ENCODE results near the gene SSH3. TPM values are rescaled to one million over a fixed set of nuclear protein-coding genes. Genes with fewer than 3 reads are reported as not detected.

The SSH3 gene
- total RNA-seq, 3 donors from 2014 or later: 28.8 to 55.2 (median 34.4) TPM

DNA sequence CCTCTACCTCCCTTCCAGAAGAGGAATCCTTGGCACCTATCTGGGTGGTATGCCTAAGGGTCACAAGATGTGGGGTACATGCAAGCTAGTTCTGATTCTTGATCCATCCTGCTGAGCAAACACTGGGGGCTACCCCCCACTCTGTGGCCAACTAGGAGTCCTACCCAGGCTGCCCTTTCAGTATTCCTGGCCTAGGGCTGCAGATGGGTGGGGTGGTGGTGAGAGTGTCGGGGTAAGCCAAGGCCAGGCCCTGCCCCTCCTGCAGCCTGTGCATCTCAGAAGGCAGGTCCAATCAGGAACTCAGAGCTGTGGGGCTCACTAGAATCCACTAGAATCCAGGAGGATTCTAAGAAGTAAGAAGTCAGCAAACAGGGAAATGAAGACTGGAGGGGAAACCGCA is 10.9 kb downstream of the SSH3 start:
- DNase-seq (ENCODE audit: low spot score in 2 of 2): no peak
- TF ChIP-seq POLR2AphosphoS5 (IDR thresholded peaks at IDR 0.05) (no peak), POLR2A (IDR thresholded peaks at IDR 0.05) (no peak)
- TF ChIP-seq, protein P1, sequence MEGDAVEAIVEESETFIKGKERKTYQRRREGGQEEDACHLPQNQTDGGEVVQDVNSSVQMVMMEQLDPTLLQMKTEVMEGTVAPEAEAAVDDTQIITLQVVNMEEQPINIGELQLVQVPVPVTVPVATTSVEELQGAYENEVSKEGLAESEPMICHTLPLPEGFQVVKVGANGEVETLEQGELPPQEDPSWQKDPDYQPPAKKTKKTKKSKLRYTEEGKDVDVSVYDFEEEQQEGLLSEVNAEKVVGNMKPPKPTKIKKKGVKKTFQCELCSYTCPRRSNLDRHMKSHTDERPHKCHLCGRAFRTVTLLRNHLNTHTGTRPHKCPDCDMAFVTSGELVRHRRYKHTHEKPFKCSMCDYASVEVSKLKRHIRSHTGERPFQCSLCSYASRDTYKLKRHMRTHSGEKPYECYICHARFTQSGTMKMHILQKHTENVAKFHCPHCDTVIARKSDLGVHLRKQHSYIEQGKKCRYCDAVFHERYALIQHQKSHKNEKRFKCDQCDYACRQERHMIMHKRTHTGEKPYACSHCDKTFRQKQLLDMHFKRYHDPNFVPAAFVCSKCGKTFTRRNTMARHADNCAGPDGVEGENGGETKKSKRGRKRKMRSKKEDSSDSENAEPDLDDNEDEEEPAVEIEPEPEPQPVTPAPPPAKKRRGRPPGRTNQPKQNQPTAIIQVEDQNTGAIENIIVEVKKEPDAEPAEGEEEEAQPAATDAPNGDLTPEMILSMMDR (IDR thresholded peaks at IDR 0.05): no peak
- Histone ChIP-seq H3K4me3 (no peak overlapping the region), H3K4me1 (peaks cover 6 to 19% of the 10 kb centered on the region in 2 donors), H3K9me3 (no peaks in the 10 kb centered on the region), H3K36me3 (no peaks in the 10 kb centered on the region), H3K27ac (peak overlapping the region; percentile 10 to 91), H3K27me3 (no peaks in the 10 kb centered on the region)
- intact Hi-C loops (cut with DNase I; ENCODE audit: low total_unique reads): loop anchor here (1.0 to 10.0 kb wide), 2 partner anchors 51 to 1149 kb away; no protein-coding TSS in a partner anchor

DNA sequence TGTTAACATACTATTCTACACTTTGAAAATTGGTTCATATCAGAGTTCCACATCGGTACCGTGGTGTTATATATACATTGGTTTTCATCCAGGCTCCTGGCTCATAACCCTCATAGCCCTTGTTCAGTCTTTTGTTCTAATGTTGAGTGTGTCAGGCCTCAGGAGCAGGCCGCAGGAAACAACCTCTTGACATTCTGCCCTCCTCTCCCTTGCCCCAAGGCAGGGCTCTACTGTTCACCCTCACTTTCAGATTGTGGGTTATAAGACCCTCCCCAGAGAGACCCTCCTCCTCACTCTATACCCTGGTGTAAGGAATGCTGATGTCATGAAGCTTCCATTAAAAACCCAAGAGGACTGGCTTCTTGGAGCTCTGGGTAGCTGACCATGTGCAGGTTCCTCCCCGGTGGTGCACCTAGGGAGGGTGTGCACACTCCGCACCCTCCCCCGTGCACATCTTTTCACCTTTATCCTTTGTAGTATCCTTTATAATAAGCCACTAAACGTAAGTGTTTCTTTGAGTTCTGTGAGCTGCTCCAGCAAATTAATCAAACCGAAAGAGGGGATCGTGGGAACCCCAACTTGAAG is 12.1 kb downstream of the SSH3 start:
- Histone ChIP-seq H3K9me3 (no peaks in the 10 kb centered on the region), H3K4me3 (no peak overlapping the region), H3K4me1 (peaks cover 6 to 19% of the 10 kb centered on the region in 2 donors), H3K27ac (peak overlapping the region in 1 of 2 donors; percentile 91), H3K27me3 (no peaks in the 10 kb centered on the region), H3K36me3 (no peaks in the 10 kb centered on the region)
- TF ChIP-seq POLR2AphosphoS5 (IDR thresholded peaks at IDR 0.05) (no peak), POLR2A (IDR thresholded peaks at IDR 0.05) (no peak)
- TF ChIP-seq, protein P1 (IDR thresholded peaks at IDR 0.05): no peak
- no peak for DNase-seq (ENCODE audit: low spot score in 2 of 2)
- intact Hi-C loops (cut with DNase I; ENCODE audit: low total_unique reads): loop anchor here (10.0 kb wide), 1 partner anchor 1151 kb away; no protein-coding TSS in a partner anchor

DNA sequence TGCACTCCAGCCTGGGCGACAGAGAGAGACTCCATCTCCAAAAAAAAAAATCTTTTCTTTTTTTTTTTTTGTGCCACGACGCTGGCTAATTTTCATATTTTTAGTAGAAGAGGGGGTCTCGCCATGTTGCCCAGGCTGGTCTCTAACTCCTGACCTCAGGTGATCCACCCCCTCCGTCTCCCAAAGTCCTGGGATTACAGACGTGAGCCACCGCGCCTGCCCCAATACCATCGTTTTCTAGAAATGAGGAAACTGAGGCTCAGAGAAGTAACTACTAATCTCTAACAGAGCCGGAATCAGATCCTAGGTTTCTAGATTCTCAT is 13.5 kb downstream of the SSH3 start:
- DNase-seq (ENCODE audit: low spot score in 2 of 2): no peak
- H3K27ac ChIP-seq: peak overlapping the region; percentile 94
- TF ChIP-seq, protein P1 (IDR thresholded peaks at IDR 0.05): no peak
- TF ChIP-seq POLR2A (IDR thresholded peaks at IDR 0.05) (no peak), POLR2AphosphoS5 (IDR thresholded peaks at IDR 0.05) (no peak)
- H3K36me3 ChIP-seq: no peaks in the 10 kb centered on the region
- peaks cover 6 to 19% of the 10 kb centered on the region in 2 donors for H3K4me1 ChIP-seq
- H3K27me3 ChIP-seq: no peaks in the 10 kb centered on the region
- peak overlapping the region; percentile 56 to 97 (median 74) for H3K4me3 ChIP-seq
- intact Hi-C loops (cut with DNase I; ENCODE audit: low total_unique reads): loop anchor here (10.0 kb wide), 1 partner anchor 1152 kb away; no protein-coding TSS in a partner anchor
- H3K9me3 ChIP-seq: no peaks in the 10 kb centered on the region

DNA sequence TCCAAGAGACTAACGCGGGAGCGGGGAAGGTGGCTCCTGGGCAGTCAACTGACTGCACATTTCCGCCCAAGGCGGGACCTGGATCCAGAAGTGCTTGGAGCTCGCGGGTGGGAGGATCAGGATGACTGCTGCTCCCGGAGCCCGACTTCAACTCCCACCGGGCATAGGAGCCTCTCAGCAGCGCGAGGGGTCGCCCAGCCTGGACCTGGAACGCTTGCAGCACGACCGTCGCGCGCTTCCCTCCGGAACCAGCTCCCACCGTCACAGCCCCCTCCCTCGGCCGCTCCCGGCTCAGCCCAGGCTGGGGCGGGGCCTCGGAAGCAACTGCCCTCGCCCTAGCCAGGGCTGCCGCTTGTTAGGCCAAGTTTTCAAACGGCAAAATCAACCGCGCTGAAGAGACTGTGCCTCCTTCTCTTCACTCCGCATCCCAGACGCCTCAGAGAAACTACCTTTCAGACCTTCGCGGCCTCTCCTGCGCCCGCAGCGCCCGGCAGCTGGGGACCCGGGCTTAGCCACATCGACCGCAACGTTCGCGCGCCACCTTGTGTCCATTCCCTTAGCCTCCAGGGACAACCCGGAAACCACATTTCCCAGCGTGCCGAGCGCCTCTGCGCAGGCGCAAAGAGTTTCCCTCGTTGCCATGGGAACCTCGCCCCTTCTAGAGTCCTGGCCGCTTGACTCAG is 14.0 kb downstream of the SSH3 start:
- TF ChIP-seq POLR2AphosphoS5 (IDR thresholded peaks at IDR 0.05) (peak; percentile 73 to 82 (median 75)), POLR2A (IDR thresholded peaks at IDR 0.05) (peak; percentile 43)
- TF ChIP-seq, protein P1 (IDR thresholded peaks at IDR 0.05): peak; percentile 91 to 100 (median 99)
- no peaks in the 10 kb centered on the region for H3K9me3 ChIP-seq
- H3K27me3 ChIP-seq: no peaks in the 10 kb centered on the region
- DNase-seq (ENCODE audit: low spot score in 2 of 2): peak; percentile 94 to 97
- peaks cover 6 to 19% of the 10 kb centered on the region in 2 donors for H3K4me1 ChIP-seq
- H3K27ac ChIP-seq: peak overlapping the region; percentile 94
- H3K4me3 ChIP-seq: peak overlapping the region; percentile 56 to 97 (median 74)
- intact Hi-C loops (cut with DNase I; ENCODE audit: low total_unique reads): loop anchor here (10.0 kb wide), 1 partner anchor 1153 kb away; no protein-coding TSS in a partner anchor
- no peaks in the 10 kb centered on the region for H3K36me3 ChIP-seq

Data from breast epithelium (tissue), 4 donors.